OCI-LY1 (cell line): ENCODE results near the gene ERBB4.

Source experiments
- EZH2 ChIP-seq: fragments of 200-600 bp; sonication (generic), shearing (Covaris generic); IDR thresholded peaks from 2 replicates; pipeline ENCODE4 v1.8.0; 2017; ENCODE audit warnings: borderline replicate concordance, mixed run types, mild to moderate bottlenecking, antibody characterized with exemption, low read length, moderate library complexity, mixed read lengths
- TF ChIP-seq, protein P1 (sequence below): fragments of 200-600 bp; sonication (generic), shearing (Covaris generic); IDR thresholded peaks from 2 replicates; pipeline ENCODE4 v1.5.1; 2017; ENCODE audit warnings: mild to moderate bottlenecking, antibody characterized with exemption, low read length, moderate library complexity, mixed read lengths

DNA sequence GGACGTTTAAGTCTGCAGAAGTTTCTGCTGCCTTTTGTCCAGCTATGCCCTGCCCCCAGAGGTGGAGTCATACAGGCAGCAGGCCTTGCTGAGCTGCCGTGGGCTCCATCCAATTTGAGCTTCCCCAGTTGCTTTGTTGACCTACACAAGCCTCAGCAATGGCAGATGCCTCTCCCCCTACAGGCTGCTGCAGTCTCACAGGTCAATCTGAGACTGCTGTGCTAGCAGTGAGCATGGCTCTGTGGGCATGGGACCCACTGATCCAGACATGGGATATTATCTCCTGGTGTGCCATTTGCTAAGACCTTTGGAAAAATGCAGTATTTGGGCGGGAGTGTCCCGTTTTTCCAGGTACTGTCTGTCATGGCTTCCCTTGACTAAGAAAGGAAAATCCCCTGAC lies 726.0 kb downstream of the ERBB4 start:
- TF ChIP-seq, protein P1, sequence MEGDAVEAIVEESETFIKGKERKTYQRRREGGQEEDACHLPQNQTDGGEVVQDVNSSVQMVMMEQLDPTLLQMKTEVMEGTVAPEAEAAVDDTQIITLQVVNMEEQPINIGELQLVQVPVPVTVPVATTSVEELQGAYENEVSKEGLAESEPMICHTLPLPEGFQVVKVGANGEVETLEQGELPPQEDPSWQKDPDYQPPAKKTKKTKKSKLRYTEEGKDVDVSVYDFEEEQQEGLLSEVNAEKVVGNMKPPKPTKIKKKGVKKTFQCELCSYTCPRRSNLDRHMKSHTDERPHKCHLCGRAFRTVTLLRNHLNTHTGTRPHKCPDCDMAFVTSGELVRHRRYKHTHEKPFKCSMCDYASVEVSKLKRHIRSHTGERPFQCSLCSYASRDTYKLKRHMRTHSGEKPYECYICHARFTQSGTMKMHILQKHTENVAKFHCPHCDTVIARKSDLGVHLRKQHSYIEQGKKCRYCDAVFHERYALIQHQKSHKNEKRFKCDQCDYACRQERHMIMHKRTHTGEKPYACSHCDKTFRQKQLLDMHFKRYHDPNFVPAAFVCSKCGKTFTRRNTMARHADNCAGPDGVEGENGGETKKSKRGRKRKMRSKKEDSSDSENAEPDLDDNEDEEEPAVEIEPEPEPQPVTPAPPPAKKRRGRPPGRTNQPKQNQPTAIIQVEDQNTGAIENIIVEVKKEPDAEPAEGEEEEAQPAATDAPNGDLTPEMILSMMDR = no peak
- TF ChIP-seq EZH2 = no peak
